ENCODE data around the gene MRTFB.

Gene MRTFB

GRCh38 chr16:14087590-14088154 lies 16.6 kb downstream of the MRTFB start:
- no peak for TF ChIP-seq GATA2 (IDR thresholded peaks at IDR 0.05; ENCODE audit: low read depth, low read length)
- TF ChIP-seq GATA3 (IDR thresholded peaks at IDR 0.05; ENCODE audit: low read depth, low read length), result no peak

DNA sequence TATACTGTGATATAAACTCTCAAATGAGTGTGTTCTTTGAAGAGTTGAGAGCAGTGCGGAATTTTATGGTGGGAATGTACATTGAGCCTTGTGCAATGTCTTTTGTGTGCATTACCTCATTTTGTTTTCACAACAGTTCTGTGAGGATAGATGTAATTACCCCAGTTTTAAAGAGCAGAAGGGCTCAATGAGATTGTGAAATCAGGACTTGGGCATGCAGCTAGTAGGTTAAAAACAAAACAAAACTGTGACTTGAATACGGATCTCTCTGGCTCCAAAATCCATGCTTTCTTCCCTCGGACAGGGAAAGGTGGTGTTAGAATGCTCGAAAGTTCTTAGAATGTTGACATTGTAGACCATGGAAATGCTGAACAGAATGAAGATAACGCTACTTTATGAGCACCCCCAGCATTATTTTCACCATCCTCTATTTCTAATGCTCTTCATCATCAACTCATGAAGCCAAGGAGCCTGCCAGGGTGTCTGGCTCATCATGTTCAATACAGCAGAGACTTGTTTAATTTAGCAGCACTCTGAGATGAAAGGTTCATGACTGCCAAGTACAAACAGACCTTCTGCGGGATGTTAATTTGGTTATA lies 17.1 kb downstream of the MRTFB start:
- TF ChIP-seq GATA3 (IDR thresholded peaks at IDR 0.05; ENCODE audit: low read depth, low read length) (no peak), GATA2 (IDR thresholded peaks at IDR 0.05; ENCODE audit: low read depth, low read length) (no peak)

DNA sequence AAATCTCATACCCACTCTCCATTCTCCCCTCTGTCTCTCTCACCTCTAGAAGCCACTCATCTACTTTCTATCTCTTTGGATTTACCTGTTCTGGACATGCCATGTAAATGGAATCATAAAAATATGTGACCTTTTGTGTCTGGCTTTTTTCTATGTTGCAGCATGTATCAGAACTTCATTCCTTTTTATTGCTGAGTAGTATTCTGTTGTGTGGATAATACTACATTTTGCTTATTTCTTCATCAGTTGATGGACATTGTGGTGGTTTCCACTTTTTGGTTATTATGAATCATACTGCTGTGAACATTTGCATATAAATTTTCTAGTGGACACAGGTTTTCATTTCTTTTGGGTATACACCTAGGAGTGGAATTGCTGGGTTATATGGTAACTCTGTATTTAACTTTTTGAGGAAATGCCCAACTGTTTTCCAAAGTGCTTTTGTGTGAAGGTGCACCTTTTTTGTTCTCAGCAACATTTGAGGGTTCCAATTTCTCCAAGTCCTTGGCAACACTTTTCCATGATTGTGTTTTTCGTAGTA lies 18.2 kb downstream of the MRTFB start:
- TF ChIP-seq GATA2 (IDR thresholded peaks at IDR 0.05; ENCODE audit: low read depth, low read length) (no peak), GATA3 (IDR thresholded peaks at IDR 0.05; ENCODE audit: low read depth, low read length) (no peak)

DNA sequence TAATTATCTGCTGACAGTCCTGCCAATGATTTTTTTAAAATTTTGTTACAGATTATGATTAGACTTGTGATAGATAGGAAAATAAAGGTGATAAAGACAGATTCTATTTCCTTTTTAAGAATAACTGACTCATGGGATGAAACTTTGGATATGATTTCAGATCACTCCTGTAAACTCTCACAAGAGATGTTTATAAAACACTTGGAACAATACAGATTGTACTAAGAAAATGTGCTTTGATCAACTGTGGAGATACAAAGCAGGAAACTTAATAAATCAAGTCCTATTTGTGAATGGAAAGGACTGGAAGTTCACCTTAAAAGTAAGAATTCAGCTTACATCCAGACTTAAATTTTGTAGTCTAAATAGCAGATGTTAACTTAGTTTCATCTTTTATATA lies 21.4 kb downstream of the MRTFB start:
- TF ChIP-seq GATA2 (IDR thresholded peaks at IDR 0.05; ENCODE audit: low read depth, low read length), result no peak
- no peak for TF ChIP-seq GATA3 (IDR thresholded peaks at IDR 0.05; ENCODE audit: low read depth, low read length)

- TF ChIP-seq GATA3 (IDR thresholded peaks at IDR 0.05; ENCODE audit: low read depth, low read length), result no peak
- no peak for TF ChIP-seq GATA2 (IDR thresholded peaks at IDR 0.05; ENCODE audit: low read depth, low read length)
Measured at GRCh38 chr16:14095883-14096551, 24.9 kb downstream of the MRTFB start.

DNA sequence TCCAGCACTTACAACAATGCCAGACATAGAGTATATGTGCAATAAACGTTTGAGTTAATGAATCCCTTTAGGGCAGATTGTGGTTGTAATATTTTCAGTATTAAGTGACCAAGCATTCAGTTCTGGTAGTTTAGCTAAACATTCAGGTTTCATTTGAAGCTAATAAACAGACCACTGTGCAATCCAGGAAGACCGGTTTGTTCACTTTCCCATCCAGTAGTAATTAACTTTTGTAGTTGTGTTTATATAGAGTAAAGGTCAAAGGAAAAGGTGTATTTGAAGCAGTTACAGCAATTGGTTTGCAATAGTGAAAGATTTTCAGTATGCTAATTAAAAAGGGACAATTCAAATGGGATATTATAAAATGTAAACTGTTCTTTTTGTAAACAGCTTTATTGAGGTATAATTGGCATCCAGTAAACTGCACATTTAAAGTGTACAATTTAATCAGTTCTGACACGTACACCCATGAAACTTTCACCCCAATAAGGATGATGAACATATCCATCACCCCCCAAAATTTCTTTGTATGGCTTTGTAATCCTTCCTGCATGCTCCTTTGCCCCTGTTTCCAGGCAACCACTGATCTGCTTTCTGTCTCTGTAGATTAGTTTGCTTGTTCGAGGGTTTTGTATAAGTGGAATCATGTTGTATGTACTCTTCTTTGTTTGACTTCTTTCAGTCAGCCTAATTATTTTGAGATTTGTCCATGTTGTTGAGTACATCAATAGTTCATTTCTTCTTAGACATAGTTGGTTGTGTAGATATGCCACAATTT lies 26.3 kb downstream of the MRTFB start:
- TF ChIP-seq GATA2 (IDR thresholded peaks at IDR 0.05; ENCODE audit: low read depth, low read length) (no peak), GATA3 (IDR thresholded peaks at IDR 0.05; ENCODE audit: low read depth, low read length) (no peak)

DNA sequence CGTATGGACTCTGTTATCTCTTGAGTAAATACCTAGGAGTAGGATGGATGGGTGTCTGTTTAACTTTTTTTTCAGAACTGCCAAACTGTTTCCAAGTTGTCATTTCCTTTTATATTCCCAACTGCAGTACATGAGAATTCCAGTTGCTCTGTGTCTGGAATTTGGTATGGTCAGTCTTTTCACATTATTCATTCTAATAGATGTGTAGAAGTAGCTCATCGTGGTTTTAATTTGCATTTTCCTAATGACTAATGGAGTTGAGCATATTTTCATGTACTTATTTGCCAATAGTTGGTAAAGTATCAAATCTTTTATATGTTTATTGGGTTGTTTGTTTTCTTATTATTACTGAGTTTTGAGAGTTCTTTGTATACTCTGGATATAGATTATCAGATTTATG lies 27.0 kb downstream of the MRTFB start:
- TF ChIP-seq GATA3 (IDR thresholded peaks at IDR 0.05; ENCODE audit: low read depth, low read length) (no peak), GATA2 (IDR thresholded peaks at IDR 0.05; ENCODE audit: low read depth, low read length) (no peak)

DNA sequence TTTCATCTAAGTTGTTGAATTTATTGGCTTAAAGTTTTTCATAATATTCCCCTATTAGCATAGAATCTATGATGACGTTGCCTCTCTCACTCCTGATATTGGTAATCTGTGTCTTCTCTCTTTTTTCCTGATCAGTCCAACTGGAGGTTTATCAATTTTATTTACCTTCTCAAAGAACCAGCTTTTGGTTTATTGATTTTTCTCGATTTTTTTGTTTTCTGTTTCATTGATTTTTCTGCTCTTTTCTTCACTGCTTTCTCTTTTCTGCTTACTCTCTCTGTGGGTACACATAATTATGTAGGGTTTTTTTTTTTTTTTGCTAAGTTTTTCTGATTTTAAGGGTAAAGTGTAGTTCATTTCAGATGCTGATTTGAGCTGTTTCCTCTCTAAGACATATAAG lies 29.7 kb downstream of the MRTFB start:
- TF ChIP-seq GATA2 (IDR thresholded peaks at IDR 0.05; ENCODE audit: low read depth, low read length) (no peak), GATA3 (IDR thresholded peaks at IDR 0.05; ENCODE audit: low read depth, low read length) (no peak)

DNA sequence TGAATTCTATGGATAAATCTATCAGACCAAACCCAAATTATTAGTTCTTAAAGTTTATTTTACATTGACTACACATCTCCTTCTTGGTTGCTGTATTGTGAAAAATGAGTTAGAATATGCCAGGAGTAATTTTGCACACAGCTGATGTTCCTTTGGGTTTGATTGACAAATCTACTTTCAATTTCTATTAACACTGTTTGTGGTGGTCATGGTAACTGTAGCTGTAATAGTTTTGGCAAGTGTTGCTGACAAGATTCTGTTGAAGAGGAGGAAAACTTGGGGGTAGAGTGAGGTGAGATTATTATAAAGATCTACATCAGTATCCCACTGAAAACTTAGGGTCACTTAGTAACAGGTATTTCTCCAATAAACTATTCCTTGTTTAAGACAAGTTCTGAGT lies 30.3 kb downstream of the MRTFB start:
- no peak for TF ChIP-seq GATA2 (IDR thresholded peaks at IDR 0.05; ENCODE audit: low read depth, low read length)

DNA sequence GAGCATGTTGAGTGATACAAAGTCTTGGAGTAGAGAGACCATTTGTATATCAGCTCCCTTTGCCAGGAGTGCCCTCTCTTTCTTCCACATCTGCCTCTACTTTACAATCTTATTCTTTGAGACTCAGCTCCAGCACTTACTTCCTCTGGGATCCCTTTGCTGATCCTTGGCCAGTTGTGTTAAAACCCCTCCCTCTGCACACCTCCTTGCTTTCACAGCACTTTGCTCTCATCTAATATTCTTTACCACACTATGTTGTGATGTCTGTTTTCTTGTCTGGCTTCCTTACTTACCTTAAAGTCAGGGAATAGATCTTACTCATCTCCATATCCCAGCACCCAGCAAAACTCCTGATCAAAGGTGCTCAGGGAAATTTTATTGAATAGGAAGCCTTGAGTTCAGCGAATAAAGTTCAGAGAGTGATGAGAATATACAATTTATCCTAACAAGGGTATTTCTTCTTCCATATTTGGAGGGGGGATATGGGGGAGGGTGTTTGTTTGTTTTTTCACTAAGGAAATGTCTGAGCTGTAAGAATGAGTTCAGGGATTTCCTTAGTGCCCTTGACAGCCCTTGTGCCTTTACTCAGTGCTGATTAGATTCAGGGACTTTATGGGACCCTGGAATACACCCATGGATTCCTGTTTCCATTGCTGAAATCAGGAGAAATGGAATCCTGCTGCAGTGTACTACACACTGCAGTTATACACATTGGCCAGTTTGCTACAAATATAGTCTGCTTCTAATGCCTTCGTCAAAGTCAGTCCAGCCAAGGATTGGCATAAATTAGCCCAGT lies 32.0 kb downstream of the MRTFB start:
- TF ChIP-seq GATA2 (IDR thresholded peaks at IDR 0.05; ENCODE audit: low read depth, low read length), result no peak
- TF ChIP-seq GATA3 (IDR thresholded peaks at IDR 0.05; ENCODE audit: low read depth, low read length), result no peak

DNA sequence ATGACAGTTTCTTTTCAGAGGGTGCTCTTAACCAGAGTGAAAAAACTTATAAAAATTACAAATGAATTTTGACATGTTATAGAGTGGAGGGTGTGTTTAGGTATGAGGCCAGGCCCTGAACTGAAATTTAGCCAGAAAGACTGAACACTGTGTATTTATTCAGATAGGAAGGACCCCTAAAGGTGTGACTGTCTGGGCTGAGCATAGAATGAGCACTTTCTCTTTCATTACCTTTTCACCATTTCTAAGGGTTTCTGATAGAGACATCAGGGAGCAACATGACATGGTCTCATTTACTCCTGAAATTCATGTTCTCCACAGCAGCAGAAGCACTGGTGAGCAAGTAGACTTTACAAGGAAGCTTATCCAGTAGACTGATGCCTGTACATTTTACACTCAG lies 32.9 kb downstream of the MRTFB start:
- TF ChIP-seq GATA2 (IDR thresholded peaks at IDR 0.05; ENCODE audit: low read depth, low read length), result no peak
- TF ChIP-seq GATA3 (IDR thresholded peaks at IDR 0.05; ENCODE audit: low read depth, low read length), result no peak

- TF ChIP-seq GATA3 (IDR thresholded peaks at IDR 0.05; ENCODE audit: low read depth, low read length) (no peak), GATA2 (IDR thresholded peaks at IDR 0.05; ENCODE audit: low read depth, low read length) (no peak)
Measured at GRCh38 chr16:14105760-14106375, 34.7 kb downstream of the MRTFB start.

DNA sequence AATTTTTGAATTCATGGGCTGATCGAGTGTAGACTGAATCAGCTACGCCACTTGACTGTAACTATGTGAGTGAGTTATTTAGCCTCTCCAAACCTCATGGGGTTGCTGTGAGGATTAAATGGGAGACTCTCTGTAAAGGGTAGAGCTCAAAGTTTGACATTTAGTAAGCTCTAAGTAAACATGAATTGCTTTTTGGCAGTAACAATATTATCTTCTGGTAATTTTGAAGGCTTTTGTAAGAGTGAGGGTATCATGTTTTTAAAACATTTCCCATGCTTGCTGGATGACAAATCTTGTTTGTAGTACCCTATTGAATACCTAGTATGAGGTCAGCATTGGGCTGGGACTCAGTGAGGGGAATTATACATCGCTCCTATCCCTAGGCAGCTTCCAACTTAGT lies 35.3 kb downstream of the MRTFB start:
- TF ChIP-seq GATA3 (IDR thresholded peaks at IDR 0.05; ENCODE audit: low read depth, low read length), result no peak
- no peak for TF ChIP-seq GATA2 (IDR thresholded peaks at IDR 0.05; ENCODE audit: low read depth, low read length)

Data from SH-SY5Y (cell line).